Activated T-helper 2 cell treated with anti-CD3 and anti-CD28 coated beads, Interferon-gamma antibody, Interleukin-2, Interleukin-4, amounts not matched to agents 10 μg/mL and 5 μg/mL and 100 μg/mL, durations not matched to agents 14 hours and 24 hours and 36 hours (primary cell): ENCODE results near the gene ACKR1. TPM values are rescaled to one million over a fixed set of nuclear protein-coding genes. Genes with fewer than 3 reads are reported as not detected.

ENCODE experiments used
- DNase-seq: peaks from one replicate; pipeline ENCODE4 v3.0.0; 2021; ENCODE audit warnings: low spot score
- H3K27ac Mint-ChIP-seq: one replicate; pipeline ENCODE4 v1.8.0; 2021; ENCODE audit warnings: mixed read lengths
- H3K27me3 Mint-ChIP-seq: one replicate; pipeline ENCODE4 v1.8.0; 2021; ENCODE audit warnings: low read depth, mixed read lengths
- H3K36me3 Mint-ChIP-seq: one replicate; pipeline ENCODE4 v1.8.0; 2021; ENCODE audit warnings: low read depth, mixed read lengths
- H3K4me1 Mint-ChIP-seq: one replicate; pipeline ENCODE4 v1.8.0; 2021; ENCODE audit warnings: low read depth, mixed read lengths
- H3K4me3 Mint-ChIP-seq: one replicate; pipeline ENCODE4 v1.8.0; 2021; ENCODE audit warnings: low read depth, mild to moderate bottlenecking, moderate library complexity, mixed read lengths
- H3K9me3 Mint-ChIP-seq: one replicate; pipeline ENCODE4 v1.8.0; 2021; ENCODE audit warnings: mixed read lengths
- intact Hi-C: fragments of 100-400 bp; cut with micrococcal nuclease; formaldehyde crosslinking; loops from one replicate; pipeline ENCODE4 v1.15.1; 2023
- total RNA-seq: library from RNA; stranded (reverse); gene quantifications from 2 replicates; pipeline ENCODE4 v1.2.3, GENCODE V29; 2022

ACKR1 gene, protein sequence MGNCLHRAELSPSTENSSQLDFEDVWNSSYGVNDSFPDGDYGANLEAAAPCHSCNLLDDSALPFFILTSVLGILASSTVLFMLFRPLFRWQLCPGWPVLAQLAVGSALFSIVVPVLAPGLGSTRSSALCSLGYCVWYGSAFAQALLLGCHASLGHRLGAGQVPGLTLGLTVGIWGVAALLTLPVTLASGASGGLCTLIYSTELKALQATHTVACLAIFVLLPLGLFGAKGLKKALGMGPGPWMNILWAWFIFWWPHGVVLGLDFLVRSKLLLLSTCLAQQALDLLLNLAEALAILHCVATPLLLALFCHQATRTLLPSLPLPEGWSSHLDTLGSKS
- not detected in 2 replicates for total RNA-seq

DNA sequence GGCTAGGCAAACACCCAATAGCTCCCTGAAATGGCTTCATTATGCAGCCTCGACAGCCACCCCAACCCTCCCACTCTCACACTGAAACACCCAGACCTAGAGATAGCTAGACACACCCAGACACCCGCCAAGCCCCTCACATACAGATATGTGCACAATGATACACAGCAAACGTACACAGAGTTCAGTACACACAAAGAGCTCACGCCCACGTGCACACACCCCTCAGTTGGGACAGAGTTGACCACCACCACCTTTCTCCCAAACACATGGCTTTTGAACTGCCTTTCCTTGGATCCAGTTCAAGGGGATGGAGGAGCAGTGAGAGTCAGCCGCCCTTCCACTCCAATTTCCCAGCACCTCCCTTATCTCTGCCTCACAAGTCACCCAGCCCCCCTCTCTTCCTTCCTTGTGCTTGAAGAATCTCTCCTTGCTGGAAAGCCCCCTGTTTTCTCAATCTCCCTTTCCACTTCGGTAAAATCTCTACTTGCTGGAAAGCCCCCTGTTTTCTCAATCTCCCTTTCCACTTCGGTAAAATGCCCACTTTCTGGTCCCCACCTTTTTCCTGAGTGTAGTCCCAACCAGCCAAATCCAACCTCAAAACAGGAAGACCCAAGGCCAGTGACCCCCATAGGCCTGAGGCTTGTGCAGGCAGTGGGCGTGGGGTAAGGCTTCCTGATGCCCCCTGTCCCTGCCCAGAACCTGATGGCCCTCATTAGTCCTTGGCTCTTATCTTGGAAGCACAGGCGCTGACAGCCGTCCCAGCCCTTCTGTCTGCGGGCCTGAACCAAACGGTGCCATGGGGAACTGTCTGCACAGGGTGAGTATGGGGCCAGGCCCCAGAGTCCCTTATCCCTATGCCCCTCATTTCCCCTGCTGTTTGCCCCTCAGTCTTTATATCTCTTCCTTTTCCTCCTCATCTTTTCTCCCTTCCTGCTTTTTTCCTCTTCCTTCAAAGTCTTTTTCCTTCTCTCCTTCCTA, at the start of gene ACKR1:
Gene ACKR1 (plus strand): TSS at position 715 of the 981 bp plus-strand sequence. CDS start 85 bp downstream, at position 800.
- Mint-ChIP-seq H3K9me3 (no peaks in the 10 kb centered on the region), H3K27ac (no peak within 1 kb of the TSS), H3K4me3 (no peak within 1 kb of the TSS), H3K27me3 (peaks cover 36% of the 10 kb centered on the region), H3K4me1 (peaks cover 2% of the 10 kb centered on the region), H3K36me3 (no peaks in the 10 kb centered on the region)
- DNase-seq: no peak
- intact Hi-C loops: no loop called here

DNA sequence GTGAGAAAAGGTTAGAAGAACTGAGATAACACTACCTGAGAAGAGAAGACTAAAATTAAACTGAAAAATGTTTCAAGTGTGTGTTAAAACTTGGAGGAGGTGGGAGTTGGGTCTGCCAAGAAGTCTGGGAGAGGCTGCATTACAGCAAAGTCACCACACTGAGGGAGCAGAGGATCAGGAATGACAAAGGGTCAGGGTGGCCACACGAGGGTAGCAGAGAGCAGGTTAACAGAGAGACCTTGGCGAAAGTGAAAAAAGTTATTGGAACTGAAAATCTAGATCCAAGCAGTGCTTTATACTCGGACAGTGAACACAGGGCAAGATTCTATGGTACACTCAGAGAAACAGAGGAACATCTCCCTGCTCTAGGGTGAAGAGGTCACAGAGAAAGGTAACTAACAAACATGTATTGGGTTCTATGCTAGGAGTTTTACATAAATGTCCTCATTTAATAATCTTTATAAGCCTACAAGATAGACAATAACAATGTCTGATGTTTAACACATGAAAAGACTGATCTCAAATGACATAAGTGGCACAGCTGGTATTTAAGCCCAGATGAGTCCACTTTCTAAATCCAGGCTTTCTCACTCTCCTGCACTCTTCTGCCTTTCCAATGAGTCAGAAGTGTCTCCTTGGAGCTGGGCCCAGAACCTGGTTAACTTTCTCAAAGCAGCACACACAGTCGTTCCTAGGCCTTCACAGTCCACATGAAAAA, 43.5 kb upstream of the ACKR1 start:
- Mint-ChIP-seq H3K4me1 (peaks cover 2% of the 10 kb centered on the region), H3K27ac (no peak overlapping the region), H3K36me3 (no peaks in the 10 kb centered on the region), H3K9me3 (no peaks in the 10 kb centered on the region), H3K4me3 (no peak overlapping the region), H3K27me3 (peaks cover 24% of the 10 kb centered on the region)
- DNase-seq: peak; percentile 45
- intact Hi-C loops: loop anchor here (1.0 to 5.0 kb wide), 2 partner anchors 36 to 50 kb away; no protein-coding TSS in a partner anchor

DNA sequence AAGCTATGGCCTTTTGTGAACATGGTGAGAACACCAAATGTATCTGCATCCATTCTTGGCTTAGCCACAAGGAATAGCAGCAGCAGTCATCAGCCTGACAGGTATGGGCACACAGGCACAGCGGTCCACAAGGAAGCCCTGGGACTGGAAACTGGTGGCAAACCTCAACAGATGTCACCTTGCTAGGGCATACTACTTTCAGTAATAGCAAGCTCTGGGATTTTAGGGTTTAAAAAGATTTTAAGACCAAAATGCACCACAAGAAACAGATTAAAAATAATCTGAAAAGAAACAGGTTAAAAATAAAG, 43.0 kb upstream of the ACKR1 start:
- no peaks in the 10 kb centered on the region for H3K36me3 Mint-ChIP-seq
- peaks cover 2% of the 10 kb centered on the region for H3K4me1 Mint-ChIP-seq
- DNase-seq: no peak
- H3K27me3 Mint-ChIP-seq: peaks cover 24% of the 10 kb centered on the region
- intact Hi-C loops: loop anchor here (1.0 to 5.0 kb wide), 2 partner anchors 36 to 50 kb away; no protein-coding TSS in a partner anchor
- H3K4me3 Mint-ChIP-seq: no peak overlapping the region
- no peak overlapping the region for H3K27ac Mint-ChIP-seq
- no peaks in the 10 kb centered on the region for H3K9me3 Mint-ChIP-seq

DNA sequence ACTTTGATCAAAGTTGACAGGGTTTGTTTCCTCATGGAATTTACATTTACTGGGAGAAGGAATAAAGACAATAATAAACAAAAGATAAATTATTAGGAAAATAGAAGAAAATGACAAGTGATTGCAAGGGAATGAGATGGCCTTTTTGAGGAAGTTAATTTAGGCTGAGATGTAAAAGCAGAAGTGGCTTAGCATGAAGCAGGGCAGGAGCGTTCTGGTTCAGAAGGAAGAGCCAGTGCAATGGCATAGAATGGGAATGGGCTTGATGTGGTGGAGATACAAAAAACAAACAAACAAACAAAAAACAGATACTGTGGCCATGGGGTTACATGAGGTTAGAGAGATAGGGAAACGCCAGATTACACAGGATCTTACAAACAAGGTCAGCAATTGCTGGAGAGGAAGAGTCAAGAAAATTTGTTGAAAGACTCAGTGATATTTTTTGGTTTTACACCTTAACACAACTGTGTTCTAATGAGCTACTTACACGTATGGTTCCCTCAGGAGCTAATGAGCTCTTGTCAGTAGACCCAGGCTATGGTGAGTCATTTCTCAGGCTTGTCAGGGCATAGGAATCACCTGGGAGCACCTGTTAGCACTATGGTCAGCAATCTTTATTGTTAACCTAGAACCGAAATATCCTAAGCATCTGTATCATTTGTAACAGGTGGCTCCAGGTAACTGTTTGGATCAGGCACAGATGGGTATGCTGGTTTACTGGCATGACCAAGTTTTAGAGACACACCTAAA, 42.0 kb upstream of the ACKR1 start:
- Mint-ChIP-seq H3K4me3 (no peak overlapping the region), H3K4me1 (peaks cover 2% of the 10 kb centered on the region), H3K27ac (no peak overlapping the region), H3K9me3 (no peaks in the 10 kb centered on the region), H3K27me3 (peaks cover 21% of the 10 kb centered on the region), H3K36me3 (no peaks in the 10 kb centered on the region)
- DNase-seq: no peak
- intact Hi-C loops: loop anchor here (5.0 kb wide), 1 partner anchor 35 kb away; no protein-coding TSS in a partner anchor

DNA sequence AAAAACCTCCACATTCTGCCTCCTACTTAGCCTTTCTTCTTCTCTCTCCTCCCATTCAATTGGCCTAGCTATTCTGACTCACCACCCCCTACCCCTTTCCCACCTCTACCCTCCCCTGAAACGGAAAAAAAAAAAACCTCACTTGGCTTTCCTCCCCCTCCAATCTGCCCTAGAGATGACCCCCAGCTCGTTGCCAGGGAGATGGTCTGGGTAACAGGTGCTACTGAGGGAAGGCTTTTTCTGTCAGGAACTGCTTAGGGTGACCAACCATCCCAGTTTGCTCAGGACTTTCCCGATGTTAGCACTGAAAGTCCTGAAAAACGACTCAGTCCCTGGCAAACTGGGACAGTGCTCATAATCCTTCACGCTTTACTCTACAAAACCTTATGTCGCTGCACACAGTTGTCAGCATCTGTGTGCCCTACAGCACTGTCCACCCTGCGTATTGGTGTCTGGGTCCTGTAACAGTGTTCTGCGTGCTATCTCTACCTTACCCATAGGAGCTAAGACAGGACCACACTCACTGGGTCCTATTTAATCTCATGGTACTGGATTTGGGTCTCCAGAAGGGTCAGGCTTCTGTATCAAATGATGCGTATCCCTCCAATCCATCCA, 41.0 kb upstream of the ACKR1 start:
- peaks cover 23% of the 10 kb centered on the region for H3K27me3 Mint-ChIP-seq
- peaks cover 2% of the 10 kb centered on the region for H3K4me1 Mint-ChIP-seq
- no peak for DNase-seq
- H3K27ac Mint-ChIP-seq: no peak overlapping the region
- H3K4me3 Mint-ChIP-seq: no peak overlapping the region
- H3K36me3 Mint-ChIP-seq: no peaks in the 10 kb centered on the region
- no peaks in the 10 kb centered on the region for H3K9me3 Mint-ChIP-seq
- intact Hi-C loops: loop anchor here (5.0 kb wide), 1 partner anchor 34 kb away; no protein-coding TSS in a partner anchor

DNA sequence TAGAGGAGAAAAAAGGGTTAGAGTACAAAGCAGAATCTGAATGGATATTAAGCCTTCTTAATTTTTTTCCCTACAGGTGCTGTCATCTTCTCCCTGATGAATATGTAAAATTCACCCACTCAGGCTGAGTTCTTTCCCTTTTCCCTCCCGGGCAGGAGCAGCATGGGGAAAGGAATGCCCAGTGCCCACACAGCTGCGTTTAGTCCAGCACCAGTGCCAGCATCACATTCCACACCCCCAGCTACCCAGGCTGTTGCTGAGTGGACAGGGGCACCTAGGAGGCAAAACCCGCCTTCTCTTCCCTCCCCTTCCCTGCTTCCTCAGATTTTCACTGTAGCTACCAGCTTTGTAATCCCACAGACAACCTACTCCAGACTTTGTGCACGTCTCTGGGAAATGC, 36.6 kb upstream of the ACKR1 start:
- intact Hi-C loops: no loop called here
- no peak overlapping the region for H3K27ac Mint-ChIP-seq
- H3K36me3 Mint-ChIP-seq: no peaks in the 10 kb centered on the region
- no peaks in the 10 kb centered on the region for H3K9me3 Mint-ChIP-seq
- H3K4me3 Mint-ChIP-seq: no peak overlapping the region
- H3K27me3 Mint-ChIP-seq: peaks cover 42% of the 10 kb centered on the region
- peaks cover 2% of the 10 kb centered on the region for H3K4me1 Mint-ChIP-seq
- DNase-seq: no peak

DNA sequence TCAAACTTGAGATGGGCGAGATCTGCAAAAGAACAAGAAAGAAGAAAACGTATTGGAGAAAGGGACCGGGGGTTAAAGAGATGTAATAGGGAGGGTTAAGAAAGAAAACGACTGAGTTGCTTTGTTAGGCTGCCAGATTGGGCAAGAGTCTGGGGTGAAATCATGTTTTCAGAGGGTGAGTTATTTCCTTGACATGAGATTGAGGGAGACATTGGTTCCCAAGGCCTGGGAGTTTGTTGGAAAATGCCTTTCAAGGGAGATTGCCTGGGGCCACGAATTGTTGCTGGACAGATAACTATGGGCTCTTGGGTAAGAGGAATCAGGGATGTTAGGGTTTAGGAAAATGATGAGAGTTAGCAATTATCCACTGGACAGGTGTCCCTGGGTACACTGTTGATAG, 34.0 kb upstream of the ACKR1 start:
- Mint-ChIP-seq H3K27ac (no peak overlapping the region), H3K4me1 (peaks cover 2% of the 10 kb centered on the region), H3K9me3 (no peaks in the 10 kb centered on the region), H3K4me3 (no peak overlapping the region), H3K36me3 (no peaks in the 10 kb centered on the region), H3K27me3 (peaks cover 56% of the 10 kb centered on the region)
- no peak for DNase-seq
- intact Hi-C loops: no loop called here

DNA sequence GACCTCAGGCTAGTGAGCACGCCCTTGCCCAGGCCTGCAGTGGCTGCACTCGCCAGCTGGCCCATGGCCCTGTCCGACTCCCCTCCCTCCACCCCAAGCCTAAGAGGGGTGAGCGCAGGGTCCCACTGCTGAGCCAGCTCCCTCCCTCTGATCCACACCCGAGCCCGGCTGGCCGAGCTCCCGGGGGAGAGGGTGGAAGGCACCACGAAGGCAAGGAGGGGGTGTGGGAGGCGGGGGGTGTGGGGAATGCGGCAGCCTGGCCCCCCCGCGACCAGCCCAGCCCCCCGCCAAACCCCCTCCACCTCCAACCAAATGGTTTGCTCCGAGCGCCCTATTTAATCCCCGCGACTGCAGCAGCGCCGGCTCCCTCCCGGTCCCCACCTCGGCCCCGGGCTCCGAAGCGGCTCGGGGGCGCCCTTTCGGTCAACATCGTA, 33.4 kb upstream of the ACKR1 start, which contains the start of gene CADM3:
Gene CADM3 (plus strand): TSS at position 362 of the 434 bp plus-strand sequence. CDS start 151 bp downstream, outside the sequence.
- peaks cover 2% of the 10 kb centered on the region for H3K4me1 Mint-ChIP-seq
- no peaks in the 10 kb centered on the region for H3K36me3 Mint-ChIP-seq
- no peak within 1 kb of the TSS for H3K27ac Mint-ChIP-seq
- intact Hi-C loops: no loop called here
- H3K4me3 Mint-ChIP-seq: no peak within 1 kb of the TSS
- H3K9me3 Mint-ChIP-seq: no peaks in the 10 kb centered on the region
- peaks cover 56% of the 10 kb centered on the region for H3K27me3 Mint-ChIP-seq
- no peak for DNase-seq

DNA sequence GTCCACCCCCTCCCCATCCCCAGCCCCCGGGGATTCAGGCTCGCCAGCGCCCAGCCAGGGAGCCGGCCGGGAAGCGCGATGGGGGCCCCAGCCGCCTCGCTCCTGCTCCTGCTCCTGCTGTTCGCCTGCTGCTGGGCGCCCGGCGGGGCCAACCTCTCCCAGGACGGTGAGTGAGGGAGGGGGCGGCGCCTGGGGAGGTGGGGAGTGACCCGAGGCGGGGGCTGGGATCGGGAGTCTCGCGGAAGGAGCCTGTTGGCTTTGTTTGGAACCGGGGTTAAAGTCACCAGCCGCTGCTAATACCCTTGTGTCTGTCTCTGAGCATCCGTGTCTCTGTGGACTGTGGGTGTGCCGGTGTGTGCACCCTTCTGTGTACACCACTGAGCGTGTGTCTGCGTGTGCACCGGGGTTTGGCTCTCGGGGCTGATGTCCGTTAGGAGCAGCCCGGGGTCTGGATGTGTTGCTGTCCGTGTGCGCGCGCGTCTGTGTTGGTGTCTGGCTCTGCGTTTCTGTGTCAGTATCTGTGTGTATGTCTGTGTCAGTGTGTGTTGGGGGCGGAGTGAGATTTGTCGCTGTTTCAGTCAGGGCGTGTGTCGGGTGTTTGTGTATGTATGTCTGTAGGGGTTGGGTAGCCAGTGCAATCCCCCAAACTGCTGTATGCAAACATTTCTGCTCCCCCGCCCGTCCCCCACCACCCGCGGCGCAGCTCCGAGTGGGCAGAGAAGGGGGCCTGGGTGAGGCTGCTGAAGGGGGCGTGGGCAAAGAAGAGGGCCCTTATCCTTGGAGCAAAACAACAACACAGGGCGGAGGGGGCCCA, 32.8 kb upstream of the ACKR1 start:
- no peak for DNase-seq

DNA sequence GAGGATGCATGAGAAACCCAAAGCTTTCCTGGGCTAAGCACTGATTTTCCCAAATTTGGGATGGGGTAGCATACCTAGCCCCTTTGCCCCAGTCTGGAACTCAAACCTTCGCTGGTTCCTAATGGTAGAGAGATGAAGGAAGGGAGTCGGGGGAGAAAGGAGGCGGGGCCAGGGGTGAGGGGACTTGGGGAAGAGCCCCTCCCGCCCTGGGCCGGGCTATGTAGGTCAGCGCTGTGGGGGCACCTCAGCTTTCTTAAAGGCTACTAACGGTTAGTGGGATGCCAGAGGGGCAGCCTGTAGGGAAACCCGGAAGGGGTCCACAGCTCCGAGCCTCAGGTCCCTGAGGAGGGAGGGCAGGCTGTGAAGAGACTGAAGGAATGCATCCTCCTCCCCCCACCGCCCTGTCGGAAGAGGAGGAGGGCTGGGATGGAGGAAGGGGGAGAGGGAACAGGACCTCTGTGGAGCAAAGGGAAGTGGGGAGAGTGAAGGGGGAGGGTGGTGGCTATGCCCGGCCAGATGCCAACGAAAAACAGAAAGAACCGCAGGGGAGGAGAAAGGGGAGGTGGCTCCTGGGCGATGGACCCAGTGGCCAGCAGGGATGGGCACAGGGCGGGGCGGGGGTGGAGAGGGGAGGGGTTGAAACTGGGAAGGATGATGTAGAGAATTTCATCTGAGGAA, 31.9 kb upstream of the ACKR1 start:
- Mint-ChIP-seq H3K4me3 (no peak overlapping the region), H3K27ac (no peak overlapping the region), H3K9me3 (no peaks in the 10 kb centered on the region), H3K27me3 (peaks cover 53% of the 10 kb centered on the region), H3K36me3 (no peaks in the 10 kb centered on the region), H3K4me1 (peaks cover 6% of the 10 kb centered on the region)
- intact Hi-C loops: no loop called here
- no peak for DNase-seq

More for the DNA sequence above, 32.8 kb upstream of the ACKR1 start:
- H3K9me3 Mint-ChIP-seq: no peaks in the 10 kb centered on the region
- H3K4me3 Mint-ChIP-seq: no peak overlapping the region
- H3K27ac Mint-ChIP-seq: no peak overlapping the region
- no peaks in the 10 kb centered on the region for H3K36me3 Mint-ChIP-seq
- H3K27me3 Mint-ChIP-seq: peaks cover 53% of the 10 kb centered on the region
- H3K4me1 Mint-ChIP-seq: peaks cover 2% of the 10 kb centered on the region
- intact Hi-C loops: no loop called here

DNA sequence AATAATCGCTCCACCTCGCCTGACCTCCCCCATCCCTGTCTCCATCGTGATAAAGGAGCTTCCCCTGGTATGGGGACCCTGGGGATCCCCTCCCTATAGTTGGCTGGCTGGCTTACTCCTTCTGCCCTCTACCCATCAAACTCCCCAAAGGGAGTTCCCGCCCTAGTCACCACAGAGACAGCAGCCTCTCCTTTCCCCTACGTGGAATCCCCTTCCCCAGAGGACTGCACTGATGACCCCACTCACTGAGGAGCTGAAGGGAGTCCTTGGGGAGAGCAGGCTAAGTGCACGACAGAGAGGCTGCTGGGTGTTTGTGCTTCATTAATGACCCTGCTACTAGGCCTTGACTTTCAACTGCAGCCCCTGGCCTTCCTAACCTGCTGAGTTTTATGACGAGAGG, 31.4 kb upstream of the ACKR1 start:
- Mint-ChIP-seq H3K36me3 (no peaks in the 10 kb centered on the region), H3K27ac (no peak overlapping the region), H3K9me3 (no peaks in the 10 kb centered on the region), H3K4me1 (peaks cover 6% of the 10 kb centered on the region), H3K27me3 (peaks cover 51% of the 10 kb centered on the region), H3K4me3 (no peak overlapping the region)
- DNase-seq: no peak
- intact Hi-C loops: no loop called here
